Hematopoietic multipotent progenitor cell treated with erythropoietin and hydrocortisone succinate and interleukin-3 and kit ligand, for 15 days (in vitro differentiated cells): ENCODE measurements around the gene QSOX1.
A peak's percentile ranks its signal among the peaks of the same experiment; 100 is the strongest.
"Not testable (repeated sequence)": the region's sequence is repeated elsewhere in the genome, so short reads cannot be mapped to it uniquely, and the experiment has no call there.

Experiments used
- DNase-seq: peaks from one replicate; pipeline ENCODE4 v3.0.0-alpha.2; 2015; ENCODE audit warnings: low spot score

QSOX1 gene

DNA sequence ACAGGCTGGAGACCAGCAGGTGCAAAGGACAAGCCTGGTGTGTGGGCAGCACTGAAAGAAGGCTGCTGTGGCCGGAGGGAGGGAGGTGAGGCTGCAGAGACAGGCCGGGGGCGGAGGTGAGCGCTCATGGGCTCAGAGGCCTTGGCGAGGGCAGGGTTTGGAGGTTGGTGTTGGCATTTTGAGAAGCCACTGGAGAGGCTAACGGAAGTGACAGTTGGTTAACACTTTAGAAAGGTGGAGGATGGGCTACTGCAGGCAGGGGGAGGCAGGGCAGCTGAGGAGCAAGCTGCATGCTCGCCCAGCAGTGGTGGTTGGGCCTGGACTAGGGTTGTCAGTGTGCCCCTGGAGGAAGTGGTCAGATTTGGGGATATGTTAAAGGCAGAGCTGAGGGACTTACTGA, 37.5 kb downstream of the QSOX1 start:
- no peak for DNase-seq

DNA sequence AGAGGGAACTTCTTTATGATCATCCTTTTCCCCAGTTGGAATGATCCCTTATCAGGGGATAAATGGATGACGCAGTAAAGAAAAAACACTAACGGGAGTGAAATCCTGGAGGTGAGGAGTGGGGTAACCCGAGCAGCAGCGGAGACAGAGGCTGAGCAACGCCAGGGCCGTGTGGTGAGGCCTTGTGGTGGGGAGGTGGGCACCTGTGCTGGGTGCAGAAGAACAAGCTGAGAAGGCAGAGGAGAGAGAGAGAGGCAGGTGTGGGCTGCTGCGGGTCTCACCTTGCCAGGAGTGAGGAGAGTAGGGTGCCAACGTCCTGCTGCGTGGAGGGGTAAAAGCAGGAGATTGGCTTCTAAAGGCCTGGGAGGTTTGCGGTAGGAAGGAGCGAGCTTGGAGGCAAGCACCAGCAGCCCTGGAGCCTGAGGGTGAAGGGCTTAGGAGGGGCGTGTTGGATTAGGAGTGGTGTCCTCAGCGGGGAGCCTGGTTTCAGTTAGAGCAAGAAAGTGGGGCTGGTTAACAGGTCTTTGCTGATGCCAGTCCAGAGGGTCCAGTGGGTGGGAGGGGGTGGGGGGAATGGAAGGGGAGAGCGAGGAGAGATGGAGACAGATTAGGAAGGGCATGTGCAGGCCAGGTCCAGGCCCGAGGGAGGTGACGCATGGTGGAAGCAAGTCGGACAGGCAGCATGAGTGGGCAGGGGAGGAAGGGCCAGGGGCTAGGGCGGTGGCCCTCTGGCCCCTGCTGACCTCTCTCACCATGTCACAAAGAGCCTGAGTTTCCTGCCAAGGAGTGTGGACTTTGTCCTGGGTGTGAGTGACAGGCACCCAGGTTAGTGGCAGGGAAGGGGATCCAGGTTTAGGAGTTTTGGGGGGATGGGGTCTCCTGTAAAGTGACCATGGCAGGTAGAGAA, 38.7 kb downstream of the QSOX1 start:
- no peak for DNase-seq

DNA sequence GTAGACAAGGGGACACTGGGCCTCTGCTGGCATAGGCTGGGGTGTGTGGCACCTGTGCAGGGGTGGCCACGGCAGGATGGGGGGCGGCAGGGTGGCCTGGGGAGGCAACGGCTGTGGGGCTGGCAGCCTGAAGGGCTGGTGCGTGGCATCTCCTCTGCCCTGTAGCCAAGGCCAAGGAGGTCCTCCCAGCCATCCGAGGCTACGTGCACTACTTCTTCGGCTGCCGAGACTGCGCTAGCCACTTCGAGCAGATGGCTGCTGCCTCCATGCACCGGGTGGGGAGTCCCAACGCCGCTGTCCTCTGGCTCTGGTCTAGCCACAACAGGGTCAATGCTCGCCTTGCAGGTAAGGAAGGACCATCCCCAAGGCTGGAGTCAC, 39.4 kb downstream of the QSOX1 start:
- DNase-seq = no peak

DNA sequence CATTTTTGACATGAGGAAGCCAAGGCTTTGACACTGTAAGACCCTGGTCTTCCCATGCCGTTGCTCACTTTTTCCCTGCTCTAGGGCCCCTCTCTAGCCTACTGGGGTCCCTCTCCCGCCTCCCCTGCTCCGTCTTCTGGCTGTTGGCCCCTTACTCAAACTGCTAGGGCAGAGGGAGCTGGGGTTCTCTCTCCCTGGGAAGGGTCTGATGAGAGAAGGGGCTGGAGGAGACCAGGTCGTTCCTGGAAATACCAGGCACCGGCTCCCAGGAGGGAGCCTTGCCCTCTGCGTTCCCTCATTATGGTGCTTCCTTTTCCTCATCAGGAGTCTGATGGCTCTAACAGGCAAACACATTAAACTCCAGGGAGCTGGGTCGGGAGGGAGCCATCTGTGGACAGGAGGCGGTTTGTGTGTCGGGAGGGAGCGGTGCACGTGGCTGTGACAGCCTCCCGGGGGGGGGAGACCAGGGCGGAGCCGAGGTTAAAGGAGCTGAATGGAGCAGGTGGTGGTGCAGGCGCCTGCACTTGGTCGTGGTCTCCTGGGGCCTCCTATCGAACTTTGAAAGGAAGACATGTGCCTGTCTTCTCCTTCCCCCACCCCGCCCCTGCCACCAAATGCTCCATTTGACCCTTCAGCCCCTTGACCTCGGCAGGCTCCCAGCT, 40.0 kb downstream of the QSOX1 start:
- DNase-seq = no peak

DNA sequence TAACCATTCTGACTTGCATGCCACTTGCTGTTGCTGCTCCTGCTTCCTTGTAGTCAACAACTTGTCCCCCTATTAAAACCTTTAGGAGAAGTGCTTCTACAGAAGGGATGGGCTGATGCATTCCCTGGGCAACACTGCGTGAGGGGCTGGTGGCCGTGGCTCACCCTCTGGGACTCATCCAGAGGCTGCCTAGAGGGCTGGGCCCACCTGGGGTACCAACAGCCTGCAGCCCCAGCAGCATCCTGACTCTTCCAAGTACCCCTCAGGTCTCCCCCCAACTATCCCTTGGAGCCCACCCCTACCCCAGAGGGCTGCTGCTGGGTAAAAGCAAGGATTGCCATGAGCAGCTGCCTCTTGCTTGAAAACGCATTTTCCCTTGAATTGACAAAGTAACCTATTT, 40.7 kb downstream of the QSOX1 start:
- DNase-seq = no peak

DNA sequence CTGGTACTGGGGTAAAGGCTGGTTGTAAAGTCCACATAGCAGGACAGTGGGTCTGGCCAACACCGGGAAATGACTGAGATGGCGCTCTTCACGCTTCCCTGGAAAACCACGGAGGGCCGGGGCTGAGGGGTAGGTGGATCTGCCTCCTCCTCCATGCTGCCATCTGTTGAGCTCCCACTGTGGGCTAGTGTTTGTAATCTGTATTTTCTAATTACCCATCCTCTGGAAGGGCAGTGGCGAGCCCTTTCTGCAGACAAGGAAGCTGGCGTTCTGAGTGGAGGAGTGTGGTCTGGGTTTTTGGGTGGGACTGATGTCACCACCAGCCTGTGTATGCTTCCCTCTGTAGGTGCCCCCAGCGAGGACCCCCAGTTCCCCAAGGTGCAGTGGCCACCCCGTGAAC, 41.2 kb downstream of the QSOX1 start:
- DNase-seq = no peak

DNA sequence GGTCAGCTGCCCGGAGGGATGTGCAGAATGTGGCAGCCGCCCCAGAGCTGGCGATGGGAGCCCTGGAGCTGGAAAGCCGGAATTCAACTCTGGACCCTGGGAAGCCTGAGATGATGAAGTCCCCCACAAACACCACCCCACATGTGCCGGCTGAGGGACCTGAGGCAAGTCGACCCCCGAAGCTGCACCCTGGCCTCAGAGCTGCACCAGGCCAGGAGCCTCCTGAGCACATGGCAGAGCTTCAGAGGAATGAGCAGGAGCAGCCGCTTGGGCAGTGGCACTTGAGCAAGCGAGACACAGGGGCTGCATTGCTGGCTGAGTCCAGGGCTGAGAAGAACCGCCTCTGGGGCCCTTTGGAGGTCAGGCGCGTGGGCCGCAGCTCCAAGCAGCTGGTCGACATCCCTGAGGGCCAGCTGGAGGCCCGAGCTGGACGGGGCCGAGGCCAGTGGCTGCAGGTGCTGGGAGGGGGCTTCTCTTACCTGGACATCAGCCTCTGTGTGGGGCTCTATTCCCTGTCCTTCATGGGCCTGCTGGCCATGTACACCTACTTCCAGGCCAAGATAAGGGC, 41.9 kb downstream of the QSOX1 start:
- DNase-seq = no peak

DNA sequence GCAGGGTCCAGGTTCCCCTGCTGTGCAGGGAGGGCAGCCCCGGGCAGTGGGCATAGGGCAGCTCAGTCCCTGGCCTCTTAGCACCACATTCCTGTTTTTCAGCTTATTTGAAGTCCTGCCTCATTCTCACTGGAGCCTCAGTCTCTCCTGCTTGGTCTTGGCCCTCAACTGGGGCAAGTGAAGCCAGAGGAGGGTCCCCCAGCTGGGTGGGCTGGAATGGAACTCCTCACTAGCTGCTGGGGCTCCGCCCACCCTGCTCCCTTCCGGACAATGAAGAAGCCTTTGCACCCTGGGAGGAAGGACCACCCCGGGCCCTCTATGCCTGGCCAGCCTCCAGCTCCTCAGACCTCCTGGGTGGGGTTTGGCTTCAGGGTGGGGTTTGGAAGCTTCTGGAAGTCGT, 42.6 kb downstream of the QSOX1 start:
- DNase-seq = no peak

DNA sequence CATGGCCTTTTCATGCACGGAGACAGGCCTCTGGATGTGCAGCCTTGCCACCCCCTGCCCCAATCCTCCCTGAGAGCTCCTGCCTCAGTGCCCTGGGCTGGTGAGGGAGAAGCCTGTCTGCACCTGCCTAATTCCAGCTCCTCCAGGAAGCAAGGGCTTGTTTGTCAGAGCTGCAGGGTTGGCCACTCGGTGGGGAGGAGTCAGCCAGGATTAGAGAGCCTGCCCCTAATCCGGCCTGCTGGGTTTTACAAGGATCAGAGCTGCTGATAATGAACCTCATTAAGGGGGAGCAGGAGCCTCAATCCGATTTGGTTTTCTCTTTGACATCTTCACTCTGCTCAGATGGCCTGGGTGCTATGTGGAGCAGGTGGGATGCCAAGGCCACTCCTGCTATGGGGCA, 43.5 kb downstream of the QSOX1 start:
- no peak for DNase-seq

DNA sequence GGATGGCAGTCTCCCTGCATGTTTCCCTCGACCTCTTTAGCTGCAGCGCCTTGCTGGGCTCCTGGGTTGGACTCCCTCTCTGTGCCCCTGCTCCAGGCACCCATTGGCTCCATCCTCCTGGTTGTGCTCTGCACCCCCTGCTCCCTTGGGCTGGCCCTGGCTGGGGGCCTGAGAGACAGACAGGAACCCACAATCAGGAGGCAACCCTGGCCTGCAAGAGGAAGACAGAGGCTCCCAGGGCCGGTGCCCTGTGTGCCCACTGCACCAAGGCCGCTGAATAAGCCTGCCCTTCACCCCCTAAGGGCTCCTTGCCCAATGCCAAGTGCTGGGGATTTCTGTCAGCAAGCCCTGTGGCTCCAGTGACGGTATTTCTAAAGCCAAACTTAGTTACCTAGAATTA, 43.9 kb downstream of the QSOX1 start:
- no peak for DNase-seq

DNA sequence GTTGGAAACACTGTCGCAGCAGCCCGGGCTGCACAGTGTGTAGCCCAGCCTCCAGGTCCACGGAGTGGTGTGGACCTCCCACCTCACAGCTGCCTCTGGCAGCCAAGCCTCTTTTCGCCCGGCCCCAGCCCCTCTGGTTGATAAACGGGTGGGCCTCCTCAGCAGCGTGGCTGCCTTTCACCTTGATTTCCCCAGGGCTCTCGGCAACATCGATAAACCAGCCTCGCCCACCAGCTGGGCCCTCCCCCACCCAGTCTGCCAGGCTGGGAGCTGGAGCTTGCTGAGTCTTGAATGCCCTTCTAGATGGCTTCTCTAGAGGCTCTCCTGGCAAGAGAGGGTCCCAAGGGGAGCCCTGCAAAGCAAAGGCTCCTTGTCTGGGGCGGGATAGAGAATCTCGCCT, 44.3 kb downstream of the QSOX1 start:
- DNase-seq = no peak

DNA sequence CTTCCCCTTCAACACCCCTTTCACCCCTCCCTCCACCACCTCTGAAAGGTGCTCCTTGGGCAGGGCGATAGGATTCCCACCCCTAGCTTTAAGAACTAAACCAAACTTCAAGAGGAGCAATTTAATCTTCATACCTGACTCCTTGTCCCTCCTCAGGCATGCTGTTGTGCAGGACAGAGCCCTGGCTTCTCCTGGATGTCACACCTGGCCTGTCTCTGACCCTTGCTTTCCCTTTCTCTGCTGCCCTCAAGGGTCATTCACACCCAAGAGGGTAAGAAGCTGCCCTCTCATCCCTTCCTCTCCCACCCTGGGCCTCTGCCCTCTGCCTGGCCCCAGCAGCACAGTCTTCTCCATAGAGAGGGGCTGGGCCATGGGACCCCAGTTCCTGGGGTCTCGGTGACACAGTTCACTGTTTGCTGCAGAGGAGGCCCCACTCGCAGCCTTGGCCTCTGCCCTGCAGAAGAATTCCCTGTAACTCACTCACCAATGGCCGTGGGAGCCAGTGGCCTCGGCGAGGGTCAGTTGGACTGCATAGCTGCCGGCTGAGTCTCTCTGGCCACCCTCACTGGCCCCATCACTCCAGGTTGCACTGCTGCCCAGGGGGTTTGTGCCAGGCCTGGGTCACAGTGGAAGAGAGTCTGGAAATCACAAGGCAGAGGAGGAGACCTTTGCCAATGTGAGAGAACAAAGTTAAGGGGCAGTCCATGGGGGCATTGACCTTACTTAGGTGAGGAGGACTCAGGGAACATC, 47.0 kb downstream of the QSOX1 start:
- no peak for DNase-seq

DNA sequence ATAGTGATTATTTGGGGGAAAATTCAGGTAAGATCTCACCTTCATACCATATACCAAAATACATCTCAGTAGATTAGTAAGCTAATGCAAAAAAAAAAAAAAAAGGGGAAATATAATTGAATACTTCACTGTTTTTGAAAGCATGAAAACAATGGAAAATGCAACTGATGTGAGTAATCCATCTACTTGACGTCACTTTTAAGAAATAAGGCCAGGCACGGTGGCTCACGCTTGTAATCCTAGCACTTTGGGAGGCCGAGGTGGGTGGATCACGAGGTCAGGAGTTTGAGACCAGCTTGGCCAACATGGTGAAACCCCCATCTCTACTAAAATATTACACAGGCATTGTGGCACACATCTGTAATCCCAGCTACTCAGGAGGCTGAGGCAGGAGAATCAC, 47.9 kb downstream of the QSOX1 start:
- DNase-seq = not testable (repeated sequence)

DNA sequence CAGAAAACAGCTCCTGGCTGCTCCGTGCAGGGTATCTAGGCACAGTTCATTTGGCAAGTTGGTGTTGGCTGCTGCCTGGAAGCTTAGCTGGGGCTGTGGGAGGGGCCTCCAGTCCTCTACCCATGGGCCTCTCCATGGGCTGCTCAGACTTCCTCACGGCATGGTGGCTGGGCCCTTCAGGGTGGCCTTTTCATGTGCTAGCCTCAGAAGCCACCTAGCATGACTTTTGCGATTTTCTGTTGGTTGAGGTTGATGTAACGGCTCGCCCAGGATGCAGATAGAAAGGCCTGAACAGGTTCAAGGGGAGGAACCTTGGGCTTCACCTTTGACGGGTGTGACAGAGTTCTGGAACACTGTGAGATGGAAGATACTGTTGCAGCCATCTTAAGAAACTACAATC, 49.6 kb downstream of the QSOX1 start:
- DNase-seq = no peak

DNA sequence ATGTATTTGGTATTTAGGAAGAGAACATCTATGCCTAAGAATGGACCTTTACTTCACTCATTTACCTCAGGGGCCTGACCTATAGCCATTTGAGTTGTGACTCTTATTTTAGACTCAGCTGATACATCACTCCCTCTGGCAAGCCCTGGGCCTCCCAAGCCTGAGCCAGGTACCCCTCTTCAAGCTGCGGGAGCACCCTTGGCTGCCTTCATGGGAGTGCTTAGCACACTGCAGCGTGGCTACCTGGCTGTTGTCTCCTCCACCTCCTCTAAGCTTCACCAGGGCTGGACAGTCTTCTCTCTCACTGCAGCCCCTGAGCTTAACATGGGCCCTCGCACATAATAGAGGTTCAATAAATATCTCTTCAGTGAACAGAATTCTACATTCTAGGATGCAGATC, 51.9 kb downstream of the QSOX1 start:
- DNase-seq = no peak

DNA sequence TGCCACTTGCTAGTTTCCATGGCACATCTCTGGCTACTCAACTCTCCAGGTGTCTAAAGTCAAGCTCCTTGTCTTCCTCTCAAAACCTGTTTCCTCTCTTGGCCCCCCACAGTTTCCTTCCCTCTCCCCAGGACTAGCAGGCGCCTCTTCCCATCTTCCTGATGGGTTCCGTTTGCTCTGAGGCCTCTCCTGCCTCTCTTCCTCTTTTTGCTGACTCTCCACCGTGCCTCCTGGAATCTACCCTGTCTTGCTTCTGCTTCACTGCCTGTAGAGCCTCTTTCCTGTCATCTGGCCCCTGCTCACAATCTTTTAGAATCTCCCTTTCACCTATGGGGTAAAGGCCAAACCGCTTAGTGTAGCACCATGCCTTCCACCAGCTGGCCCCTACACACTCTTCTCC, 53.6 kb downstream of the QSOX1 start:
- DNase-seq = no peak

DNA sequence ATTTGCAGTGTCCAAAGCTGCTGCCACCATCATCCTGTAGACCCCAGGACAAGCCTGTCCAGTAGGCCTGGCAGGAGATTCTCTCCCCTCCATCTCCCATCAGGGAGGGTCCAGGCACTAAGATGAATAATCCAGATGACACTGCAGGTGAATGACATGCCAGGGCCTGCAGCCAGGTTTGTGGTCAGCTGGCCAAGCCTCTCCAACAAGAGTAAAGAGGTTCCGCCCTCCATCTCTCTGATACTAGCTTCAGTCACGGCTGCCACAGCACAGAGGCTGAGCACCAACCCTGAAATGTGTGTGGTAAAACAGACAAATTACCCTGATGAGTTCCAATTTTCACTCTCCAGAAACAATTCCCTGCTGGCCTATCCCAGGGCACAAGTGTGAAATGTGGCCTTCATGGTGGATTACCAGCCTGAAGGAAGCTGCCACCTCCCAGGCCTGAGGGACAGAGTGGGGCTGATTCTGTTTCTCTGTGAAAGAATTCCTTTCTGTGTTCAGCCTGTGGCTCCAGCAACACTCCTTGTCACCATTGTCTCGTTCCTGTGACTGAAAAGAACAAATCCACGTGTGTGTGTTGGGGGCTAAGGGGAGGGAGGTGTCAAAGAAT, 55.4 kb downstream of the QSOX1 start:
- DNase-seq = no peak

DNA sequence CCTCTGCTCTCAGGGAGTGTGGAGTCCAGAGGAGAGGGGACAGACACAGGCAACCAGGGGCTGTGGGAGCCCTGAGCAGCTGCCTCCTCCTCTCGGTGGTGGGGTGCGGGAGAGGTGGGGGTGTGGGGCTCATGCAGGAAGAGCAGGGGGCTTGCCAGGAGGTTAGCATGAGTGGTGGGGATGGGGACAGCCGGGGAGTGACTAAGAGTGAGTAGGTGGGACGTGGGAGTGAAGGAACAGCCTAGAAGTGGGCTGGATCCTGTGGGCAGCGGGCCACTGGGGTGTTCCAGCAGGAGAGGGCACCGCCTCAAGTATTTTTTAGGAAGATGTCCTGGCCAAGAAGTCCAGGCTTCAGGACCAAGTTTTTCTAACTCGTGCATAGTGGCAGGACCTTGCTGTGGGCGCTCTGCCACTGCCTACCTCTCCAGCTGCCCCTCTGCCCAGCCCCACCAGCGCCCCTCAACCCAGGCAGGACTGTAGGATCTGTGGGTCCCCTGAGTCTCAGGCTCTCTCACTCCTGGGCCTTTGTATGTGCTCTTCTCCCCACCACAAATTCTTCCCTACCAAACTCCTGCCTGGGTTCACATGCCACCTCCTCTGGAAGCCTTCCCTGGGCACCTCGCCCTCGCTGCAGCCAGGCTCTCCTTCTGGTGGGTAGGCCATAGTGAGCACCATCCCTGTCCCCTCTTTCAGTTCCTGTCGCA, 56.6 kb downstream of the QSOX1 start:
- no peak for DNase-seq

DNA sequence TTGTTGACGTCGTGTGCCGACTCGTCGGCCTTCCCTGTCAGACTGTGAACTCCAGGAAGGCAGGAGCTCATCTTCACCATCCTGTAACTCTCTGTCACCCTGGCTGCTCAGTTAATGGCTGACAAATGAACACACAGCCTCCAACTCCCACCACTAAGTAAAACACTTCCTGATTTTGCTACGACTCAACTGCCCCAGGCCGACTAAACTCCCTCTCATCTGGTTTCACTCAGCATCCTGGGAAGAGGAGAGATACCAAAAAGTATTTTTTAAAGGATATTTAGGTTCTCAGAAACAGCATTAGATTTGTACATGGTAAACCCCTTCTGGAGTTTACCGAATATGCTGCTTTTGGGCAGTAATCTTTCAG, 57.2 kb downstream of the QSOX1 start:
- no peak for DNase-seq

DNA sequence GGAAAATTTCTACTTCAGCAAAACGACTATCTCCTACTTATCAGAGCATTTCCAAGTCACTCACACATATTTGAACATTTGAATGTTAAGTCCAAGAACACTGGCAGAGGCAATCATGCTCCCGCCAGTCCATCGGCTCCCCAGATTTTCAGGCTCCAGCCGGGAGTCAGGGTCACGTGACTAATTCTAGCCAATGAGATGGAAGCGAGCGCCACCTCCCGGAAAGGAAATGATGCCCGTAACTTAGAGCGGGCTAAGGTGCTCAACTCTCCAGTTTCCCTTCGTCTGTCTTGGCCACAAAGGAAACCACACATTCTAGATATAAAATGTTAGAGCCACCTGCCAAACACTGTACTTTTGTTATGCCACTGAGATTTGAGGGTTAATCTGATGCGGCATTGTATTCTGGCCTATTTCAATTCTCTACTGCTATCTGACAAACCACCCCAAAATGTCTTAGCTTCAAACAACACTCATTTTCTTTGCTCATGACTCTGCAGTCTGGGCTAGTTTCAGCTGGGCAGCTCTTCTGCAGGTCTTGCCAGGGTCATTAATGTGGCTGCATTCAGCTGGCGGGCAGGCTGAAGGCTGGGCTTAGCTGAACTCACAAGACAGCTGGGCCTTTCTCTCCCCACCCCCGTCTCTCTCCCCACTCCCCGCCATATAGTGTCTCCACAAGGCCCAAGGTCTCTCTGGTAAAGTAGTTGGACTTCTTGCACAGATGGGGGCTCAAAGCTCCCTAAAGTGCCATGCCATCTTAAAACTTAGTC, 58.9 kb downstream of the QSOX1 start:
- peak; percentile 35 for DNase-seq
